ENCODE measurements around the gene PTPRK. TPM values are rescaled to one million over a fixed set of nuclear protein-coding genes. Genes with fewer than 3 reads are reported as not detected.

Gene PTPRK
- polyA plus RNA-seq, 1 experiment = 37.8 TPM

- CTCF ChIA-PET = no interaction called here
- Histone ChIP-seq H3K27ac (ENCODE audit: low read depth, low read length) (no peak overlapping the region), H3K9me3 (ENCODE audit: control insufficient read depth, insufficient read depth, low read length) (no peaks in the 10 kb centered on the region), H3K27me3 (ENCODE audit: control insufficient read depth, insufficient read depth, low read length) (no peaks in the 10 kb centered on the region), H3K4me3 (ENCODE audit: low read depth, low read length) (no peak overlapping the region)
- POLR2A ChIA-PET = no interaction called here
- DNase-seq (ENCODE audit: low read depth, low spot score) = no peak
- no peak for TF ChIP-seq CTCF (IDR thresholded peaks at IDR 0.05; ENCODE audit: low read depth, low read length)
Measured at GRCh38 chr6:128495536-128496333, 24.7 kb downstream of the PTPRK start.

- no peak for DNase-seq (ENCODE audit: low read depth, low spot score)
- Histone ChIP-seq H3K27me3 (ENCODE audit: control insufficient read depth, insufficient read depth, low read length) (no peaks in the 10 kb centered on the region), H3K27ac (ENCODE audit: low read depth, low read length) (no peak overlapping the region), H3K4me3 (ENCODE audit: low read depth, low read length) (no peak overlapping the region), H3K9me3 (ENCODE audit: control insufficient read depth, insufficient read depth, low read length) (no peaks in the 10 kb centered on the region)
- TF ChIP-seq CTCF (IDR thresholded peaks at IDR 0.05; ENCODE audit: low read depth, low read length) = no peak
- CTCF ChIA-PET = interaction anchor here (0.7 kb wide), 2 partner anchors 266 to 770 kb away, joined by 3 to 6 read pairs; no protein-coding TSS in a partner anchor
- POLR2A ChIA-PET = interaction anchor here (0.7 kb wide), 2 partner anchors 101 to 202 kb away, joined by 4 to 8 read pairs; no protein-coding TSS in a partner anchor
Measured at GRCh38 chr6:128494440-128494839, 26.0 kb downstream of the PTPRK start.

GRCh38 chr6:128493877-128494276 lies 26.5 kb downstream of the PTPRK start:
- CTCF ChIA-PET = interaction anchor here (0.7 kb wide), 2 partner anchors 265 to 771 kb away, joined by 3 to 6 read pairs; no protein-coding TSS in a partner anchor
- no peak for DNase-seq (ENCODE audit: low read depth, low spot score)
- no peak for TF ChIP-seq CTCF (IDR thresholded peaks at IDR 0.05; ENCODE audit: low read depth, low read length)
- Histone ChIP-seq H3K27me3 (ENCODE audit: control insufficient read depth, insufficient read depth, low read length) (no peaks in the 10 kb centered on the region), H3K27ac (ENCODE audit: low read depth, low read length) (no peak overlapping the region), H3K4me3 (ENCODE audit: low read depth, low read length) (no peak overlapping the region), H3K9me3 (ENCODE audit: control insufficient read depth, insufficient read depth, low read length) (no peaks in the 10 kb centered on the region)
- POLR2A ChIA-PET = interaction anchor here (0.7 kb wide), 2 partner anchors 101 to 203 kb away, joined by 4 to 8 read pairs; no protein-coding TSS in a partner anchor

- H3K4me3 ChIP-seq (ENCODE audit: low read depth, low read length) = no peak overlapping the region
- POLR2A ChIA-PET = no interaction called here
- no peaks in the 10 kb centered on the region for H3K27me3 ChIP-seq (ENCODE audit: control insufficient read depth, insufficient read depth, low read length)
- H3K27ac ChIP-seq (ENCODE audit: low read depth, low read length) = no peak overlapping the region
- TF ChIP-seq CTCF (IDR thresholded peaks at IDR 0.05; ENCODE audit: low read depth, low read length) = no peak
- peak; percentile 61 for DNase-seq (ENCODE audit: low read depth, low spot score)
- CTCF ChIA-PET = no interaction called here
- no peaks in the 10 kb centered on the region for H3K9me3 ChIP-seq (ENCODE audit: control insufficient read depth, insufficient read depth, low read length)
Measured at GRCh38 chr6:128492386-128492785, 28.0 kb downstream of the PTPRK start.

- Histone ChIP-seq H3K27me3 (ENCODE audit: control insufficient read depth, insufficient read depth, low read length) (no peaks in the 10 kb centered on the region), H3K4me3 (ENCODE audit: low read depth, low read length) (peak overlapping the region; percentile 29), H3K27ac (ENCODE audit: low read depth, low read length) (no peak overlapping the region), H3K9me3 (ENCODE audit: control insufficient read depth, insufficient read depth, low read length) (no peaks in the 10 kb centered on the region)
- no peak for DNase-seq (ENCODE audit: low read depth, low spot score)
- TF ChIP-seq CTCF (IDR thresholded peaks at IDR 0.05; ENCODE audit: low read depth, low read length) = no peak
- ChIA-PET CTCF (no interaction called here), POLR2A (no interaction called here)
Measured at GRCh38 chr6:128491610-128492206, 28.7 kb downstream of the PTPRK start.
